GM23338 (cell line): Measurements from ENCODE around the gene AP2B1.
"Not testable (repeated sequence)": the region's sequence is repeated elsewhere in the genome, so short reads cannot be mapped to it uniquely, and the experiment has no call there.

ENCODE experiments used
- CREB1 ChIP-seq: fragments of 250-450 bp; sonication (Bioruptor Pico); IDR thresholded peaks from 2 replicates; pipeline ENCODE4 v1.5.0; 2020; ENCODE audit warnings: low read depth, mild to moderate bottlenecking, moderate library complexity
- EZH2 ChIP-seq: fragments of 200-600 bp; sonication (generic); IDR thresholded peaks from one replicate; pipeline ENCODE4 v1.8.0; 2017; ENCODE audit warnings: antibody characterized with exemption, mild to moderate bottlenecking, low read depth; ENCODE audit not compliant: unreplicated experiment
- EZH2phosphoT487 ChIP-seq: fragments of 200-600 bp; sonication (generic); IDR thresholded peaks from one replicate; pipeline ENCODE4 v1.8.1; 2018; ENCODE audit warnings: antibody characterized with exemption; ENCODE audit not compliant: unreplicated experiment
- JUNB ChIP-seq: IDR thresholded peaks from one replicate; pipeline ENCODE4 v1.6.1; 2016; ENCODE audit warnings: antibody characterized with exemption; ENCODE audit not compliant: unreplicated experiment
- POLR2AphosphoS5 ChIP-seq: IDR thresholded peaks from 2 replicates; pipeline ENCODE4 v1.6.1; 2016; ENCODE audit warnings: antibody characterized with exemption, low read depth
- STAT1 ChIP-seq: IDR thresholded peaks from one replicate; pipeline ENCODE4 v1.6.1; 2016; ENCODE audit warnings: antibody characterized with exemption; ENCODE audit not compliant: unreplicated experiment
- ZNF331 ChIP-seq: fragments of 250-450 bp; sonication (Bioruptor Pico); IDR thresholded peaks from 2 replicates; pipeline ENCODE4 v1.5.0; 2020; ENCODE audit warnings: low read depth, mild to moderate bottlenecking, moderate library complexity
- TF ChIP-seq, protein P1 (sequence below): IDR thresholded peaks from one replicate; pipeline ENCODE4 v1.6.1; 2018; ENCODE audit warnings: antibody characterized with exemption; ENCODE audit not compliant: unreplicated experiment
- TF ChIP-seq, protein P2 (sequence below), 2 experiments: fragments of 200-600 bp in 1 of 2; sonication (generic) in 1 of 2; conservative IDR thresholded peaks; 2 replicates each; pipeline versions ENCODE4 v1.5.1 to v1.6.1; 2016 to 2017; ENCODE audit warnings: antibody characterized with exemption in 2 of 2, low read depth in 2 of 2, mild to moderate bottlenecking in 2 of 2, moderate library complexity in 1 of 2
- TF ChIP-seq, protein P3 (sequence below): fragments of 250-450 bp; sonication (Bioruptor Pico); IDR thresholded peaks from 2 replicates; pipeline ENCODE4 v1.5.0; 2020; ENCODE audit warnings: mild to moderate bottlenecking, moderate library complexity

DNA sequence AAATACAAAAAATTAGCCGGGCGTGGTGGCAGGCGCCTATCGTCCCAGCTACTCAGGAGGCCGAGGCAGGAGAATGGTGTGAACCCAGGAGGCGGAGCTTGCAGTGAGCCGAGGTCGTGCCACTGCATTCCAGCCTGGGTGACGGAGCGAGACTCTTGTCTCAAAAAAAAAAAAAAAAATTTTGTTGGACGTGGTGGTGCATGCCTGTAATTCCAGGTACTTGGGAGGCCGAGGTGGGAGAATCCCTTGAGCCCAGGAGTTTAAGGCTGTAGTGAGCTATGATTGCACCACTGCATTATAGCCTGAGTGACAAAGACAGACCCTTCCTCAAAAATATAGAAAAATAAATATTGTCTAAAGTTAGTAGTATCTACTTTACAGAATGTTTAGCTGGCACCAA is 23.6 kb downstream of the AP2B1 start:
- not testable (repeated sequence) for TF ChIP-seq JUNB; CREB1; POLR2AphosphoS5; EZH2; ZNF331 (CRISPR knock-in tag); EZH2phosphoT487; STAT1
- TF ChIP-seq, protein P1, sequence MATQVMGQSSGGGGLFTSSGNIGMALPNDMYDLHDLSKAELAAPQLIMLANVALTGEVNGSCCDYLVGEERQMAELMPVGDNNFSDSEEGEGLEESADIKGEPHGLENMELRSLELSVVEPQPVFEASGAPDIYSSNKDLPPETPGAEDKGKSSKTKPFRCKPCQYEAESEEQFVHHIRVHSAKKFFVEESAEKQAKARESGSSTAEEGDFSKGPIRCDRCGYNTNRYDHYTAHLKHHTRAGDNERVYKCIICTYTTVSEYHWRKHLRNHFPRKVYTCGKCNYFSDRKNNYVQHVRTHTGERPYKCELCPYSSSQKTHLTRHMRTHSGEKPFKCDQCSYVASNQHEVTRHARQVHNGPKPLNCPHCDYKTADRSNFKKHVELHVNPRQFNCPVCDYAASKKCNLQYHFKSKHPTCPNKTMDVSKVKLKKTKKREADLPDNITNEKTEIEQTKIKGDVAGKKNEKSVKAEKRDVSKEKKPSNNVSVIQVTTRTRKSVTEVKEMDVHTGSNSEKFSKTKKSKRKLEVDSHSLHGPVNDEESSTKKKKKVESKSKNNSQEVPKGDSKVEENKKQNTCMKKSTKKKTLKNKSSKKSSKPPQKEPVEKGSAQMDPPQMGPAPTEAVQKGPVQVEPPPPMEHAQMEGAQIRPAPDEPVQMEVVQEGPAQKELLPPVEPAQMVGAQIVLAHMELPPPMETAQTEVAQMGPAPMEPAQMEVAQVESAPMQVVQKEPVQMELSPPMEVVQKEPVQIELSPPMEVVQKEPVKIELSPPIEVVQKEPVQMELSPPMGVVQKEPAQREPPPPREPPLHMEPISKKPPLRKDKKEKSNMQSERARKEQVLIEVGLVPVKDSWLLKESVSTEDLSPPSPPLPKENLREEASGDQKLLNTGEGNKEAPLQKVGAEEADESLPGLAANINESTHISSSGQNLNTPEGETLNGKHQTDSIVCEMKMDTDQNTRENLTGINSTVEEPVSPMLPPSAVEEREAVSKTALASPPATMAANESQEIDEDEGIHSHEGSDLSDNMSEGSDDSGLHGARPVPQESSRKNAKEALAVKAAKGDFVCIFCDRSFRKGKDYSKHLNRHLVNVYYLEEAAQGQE: not testable (repeated sequence)
- TF ChIP-seq, protein P2, sequence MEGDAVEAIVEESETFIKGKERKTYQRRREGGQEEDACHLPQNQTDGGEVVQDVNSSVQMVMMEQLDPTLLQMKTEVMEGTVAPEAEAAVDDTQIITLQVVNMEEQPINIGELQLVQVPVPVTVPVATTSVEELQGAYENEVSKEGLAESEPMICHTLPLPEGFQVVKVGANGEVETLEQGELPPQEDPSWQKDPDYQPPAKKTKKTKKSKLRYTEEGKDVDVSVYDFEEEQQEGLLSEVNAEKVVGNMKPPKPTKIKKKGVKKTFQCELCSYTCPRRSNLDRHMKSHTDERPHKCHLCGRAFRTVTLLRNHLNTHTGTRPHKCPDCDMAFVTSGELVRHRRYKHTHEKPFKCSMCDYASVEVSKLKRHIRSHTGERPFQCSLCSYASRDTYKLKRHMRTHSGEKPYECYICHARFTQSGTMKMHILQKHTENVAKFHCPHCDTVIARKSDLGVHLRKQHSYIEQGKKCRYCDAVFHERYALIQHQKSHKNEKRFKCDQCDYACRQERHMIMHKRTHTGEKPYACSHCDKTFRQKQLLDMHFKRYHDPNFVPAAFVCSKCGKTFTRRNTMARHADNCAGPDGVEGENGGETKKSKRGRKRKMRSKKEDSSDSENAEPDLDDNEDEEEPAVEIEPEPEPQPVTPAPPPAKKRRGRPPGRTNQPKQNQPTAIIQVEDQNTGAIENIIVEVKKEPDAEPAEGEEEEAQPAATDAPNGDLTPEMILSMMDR (conservative IDR thresholded peaks at IDR 0.05; ENCODE audit: low read depth in 2 of 2): not testable (repeated sequence)
- TF ChIP-seq, protein P3, sequence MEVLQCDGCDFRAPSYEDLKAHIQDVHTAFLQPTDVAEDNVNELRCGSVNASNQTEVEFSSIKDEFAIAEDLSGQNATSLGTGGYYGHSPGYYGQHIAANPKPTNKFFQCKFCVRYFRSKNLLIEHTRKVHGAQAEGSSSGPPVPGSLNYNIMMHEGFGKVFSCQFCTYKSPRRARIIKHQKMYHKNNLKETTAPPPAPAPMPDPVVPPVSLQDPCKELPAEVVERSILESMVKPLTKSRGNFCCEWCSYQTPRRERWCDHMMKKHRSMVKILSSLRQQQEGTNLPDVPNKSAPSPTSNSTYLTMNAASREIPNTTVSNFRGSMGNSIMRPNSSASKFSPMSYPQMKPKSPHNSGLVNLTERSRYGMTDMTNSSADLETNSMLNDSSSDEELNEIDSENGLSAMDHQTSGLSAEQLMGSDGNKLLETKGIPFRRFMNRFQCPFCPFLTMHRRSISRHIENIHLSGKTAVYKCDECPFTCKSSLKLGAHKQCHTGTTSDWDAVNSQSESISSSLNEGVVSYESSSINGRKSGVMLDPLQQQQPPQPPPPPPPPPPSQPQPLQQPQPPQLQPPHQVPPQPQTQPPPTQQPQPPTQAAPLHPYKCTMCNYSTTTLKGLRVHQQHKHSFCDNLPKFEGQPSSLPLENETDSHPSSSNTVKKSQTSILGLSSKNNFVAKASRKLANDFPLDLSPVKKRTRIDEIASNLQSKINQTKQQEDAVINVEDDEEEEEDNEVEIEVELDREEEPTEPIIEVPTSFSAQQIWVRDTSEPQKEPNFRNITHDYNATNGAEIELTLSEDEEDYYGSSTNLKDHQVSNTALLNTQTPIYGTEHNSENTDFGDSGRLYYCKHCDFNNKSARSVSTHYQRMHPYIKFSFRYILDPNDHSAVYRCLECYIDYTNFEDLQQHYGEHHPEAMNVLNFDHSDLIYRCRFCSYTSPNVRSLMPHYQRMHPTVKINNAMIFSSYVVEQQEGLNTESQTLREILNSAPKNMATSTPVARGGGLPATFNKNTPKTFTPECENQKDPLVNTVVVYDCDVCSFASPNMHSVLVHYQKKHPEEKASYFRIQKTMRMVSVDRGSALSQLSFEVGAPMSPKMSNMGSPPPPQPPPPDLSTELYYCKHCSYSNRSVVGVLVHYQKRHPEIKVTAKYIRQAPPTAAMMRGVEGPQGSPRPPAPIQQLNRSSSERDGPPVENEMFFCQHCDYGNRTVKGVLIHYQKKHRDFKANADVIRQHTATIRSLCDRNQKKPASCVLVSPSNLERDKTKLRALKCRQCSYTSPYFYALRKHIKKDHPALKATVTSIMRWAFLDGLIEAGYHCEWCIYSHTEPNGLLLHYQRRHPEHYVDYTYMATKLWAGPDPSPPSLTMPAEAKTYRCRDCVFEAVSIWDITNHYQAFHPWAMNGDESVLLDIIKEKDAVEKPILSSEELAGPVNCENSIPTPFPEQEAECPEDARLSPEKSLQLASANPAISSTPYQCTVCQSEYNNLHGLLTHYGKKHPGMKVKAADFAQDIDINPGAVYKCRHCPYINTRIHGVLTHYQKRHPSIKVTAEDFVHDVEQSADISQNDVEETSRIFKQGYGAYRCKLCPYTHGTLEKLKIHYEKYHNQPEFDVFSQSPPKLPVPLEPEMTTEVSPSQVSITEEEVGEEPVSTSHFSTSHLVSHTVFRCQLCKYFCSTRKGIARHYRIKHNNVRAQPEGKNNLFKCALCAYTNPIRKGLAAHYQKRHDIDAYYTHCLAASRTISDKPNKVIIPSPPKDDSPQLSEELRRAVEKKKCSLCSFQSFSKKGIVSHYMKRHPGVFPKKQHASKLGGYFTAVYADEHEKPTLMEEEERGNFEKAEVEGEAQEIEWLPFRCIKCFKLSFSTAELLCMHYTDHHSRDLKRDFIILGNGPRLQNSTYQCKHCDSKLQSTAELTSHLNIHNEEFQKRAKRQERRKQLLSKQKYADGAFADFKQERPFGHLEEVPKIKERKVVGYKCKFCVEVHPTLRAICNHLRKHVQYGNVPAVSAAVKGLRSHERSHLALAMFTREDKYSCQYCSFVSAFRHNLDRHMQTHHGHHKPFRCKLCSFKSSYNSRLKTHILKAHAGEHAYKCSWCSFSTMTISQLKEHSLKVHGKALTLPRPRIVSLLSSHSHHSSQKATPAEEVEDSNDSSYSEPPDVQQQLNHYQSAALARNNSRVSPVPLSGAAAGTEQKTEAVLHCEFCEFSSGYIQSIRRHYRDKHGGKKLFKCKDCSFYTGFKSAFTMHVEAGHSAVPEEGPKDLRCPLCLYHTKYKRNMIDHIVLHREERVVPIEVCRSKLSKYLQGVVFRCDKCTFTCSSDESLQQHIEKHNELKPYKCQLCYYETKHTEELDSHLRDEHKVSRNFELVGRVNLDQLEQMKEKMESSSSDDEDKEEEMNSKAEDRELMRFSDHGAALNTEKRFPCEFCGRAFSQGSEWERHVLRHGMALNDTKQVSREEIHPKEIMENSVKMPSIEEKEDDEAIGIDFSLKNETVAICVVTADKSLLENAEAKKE (CRISPR knock-in tag): not testable (repeated sequence)
